ENCODE results near the gene PTGR2. TPM values are rescaled to one million over a fixed set of nuclear protein-coding genes. Genes with fewer than 3 reads are reported as not detected.

Gene PTGR2
- total RNA-seq, 1 donor from 2014 or later = 5.0 TPM

Other genes starting within 250 kb of the PTGR2 start
- gene ACOT6, start 239.3 kb upstream of the PTGR2 start, total RNA-seq = not detected in 2 replicates
- 12.5 and 12.7 TPM in 2 replicates for gene DNAL1, start 206.8 kb upstream of the PTGR2 start, total RNA-seq
- gene PNMA1, start 137.4 kb upstream of the PTGR2 start, total RNA-seq = 81.4 and 81.8 TPM in 2 replicates
- 41.8 and 42.2 TPM in 2 replicates for gene ZNF410, start 35.0 kb downstream of the PTGR2 start, total RNA-seq
- gene FAM161B, start 98.3 kb downstream of the PTGR2 start, total RNA-seq = 5.7 and 5.8 TPM in 2 replicates
- 19.1 and 24.0 TPM in 2 replicates for gene COQ6, start 98.5 kb downstream of the PTGR2 start, total RNA-seq
- gene ENTPD5, start 167.5 kb downstream of the PTGR2 start, total RNA-seq = 17.0 and 18.4 TPM in 2 replicates
- gene BBOF1, start 167.5 kb downstream of the PTGR2 start, total RNA-seq = 8.0 and 9.1 TPM in 2 replicates
- 25.6 and 25.7 TPM in 2 replicates for gene ALDH6A1, start 232.6 kb downstream of the PTGR2 start, total RNA-seq
- 9.0 and 10.4 TPM in 2 replicates for gene LIN52, start 233.1 kb downstream of the PTGR2 start, total RNA-seq